WTC11 (cell line): ENCODE results near the gene LCNL1.

Experiments
- CTCF ChIP-seq: fragments of 200-600 bp; IDR thresholded peaks from 2 replicates; pipeline ENCODE4 v1.8.0; 2022; ENCODE audit warnings: antibody characterized with exemption
- FOXJ3 ChIP-seq: sonication (generic); formaldehyde crosslinking; IDR thresholded peaks from 2 replicates; pipeline ENCODE4 v1.9.0; 2021; ENCODE audit warnings: missing genetic modification reagents, mild to moderate bottlenecking, borderline replicate concordance

GRCh38 chr9:136957461-136957860, 25.3 kb upstream of the LCNL1 start:
- TF ChIP-seq CTCF = no peak
- TF ChIP-seq FOXJ3 (CRISPR knock-in tag) = no peak
